Mucosa of descending colon (tissue), 3 donors: ENCODE measurements around the gene SNRPD1. TPM values are rescaled to one million over a fixed set of nuclear protein-coding genes. Genes with fewer than 3 reads are reported as not detected.
"Not testable (repeated sequence)": the region's sequence is repeated elsewhere in the genome, so short reads cannot be mapped to it uniquely, and the experiment has no call there.

ENCODE experiments used
- ATAC-seq: fragments of 200-7000 bp; cut with Tn5 transposase; one replicate; pipeline ENCODE4 v1.9.1; 2020; ENCODE audit warnings: mild to moderate bottlenecking, moderate library complexity
- DNase-seq, 3 donors: peaks; one replicate each; pipeline ENCODE4 v3.0.0-alpha.2; 2020
- H3K36me3 ChIP-seq: fragments of 200-600 bp; one replicate; pipeline ENCODE4 v1.8.0; 2021; ENCODE audit warnings: low read depth, mild to moderate bottlenecking
- H3K4me1 ChIP-seq: fragments of 200-600 bp; one replicate; pipeline ENCODE4 v1.8.0; 2021; ENCODE audit warnings: low read depth, mild to moderate bottlenecking
- H3K4me3 ChIP-seq: fragments of 200-600 bp; one replicate; pipeline ENCODE4 v1.8.0; 2021; ENCODE audit warnings: mild to moderate bottlenecking
- H3K9me3 ChIP-seq: fragments of 200-600 bp; one replicate; pipeline ENCODE4 v1.8.0; 2021; ENCODE audit warnings: mild to moderate bottlenecking
- intact Hi-C, 2 donors: fragments of 100-400 bp; cut with DNase I in 1 of 2; cut with micrococcal nuclease in 1 of 2; formaldehyde crosslinking; loops; one replicate each; pipeline versions ENCODE4 v1.11.0 to v1.11.1; 2022; cut with DNase I, micrococcal nuclease
- total RNA-seq, 3 donors: library from RNA; stranded (reverse); fragmentation: NEBNext Ultra II Directional in 2 of 3; extraction: Animal tissue kit (Norgen Biotek cat#: 25700) in 2 of 3; gene quantifications; one replicate each; pipeline versions ENCODE4 v1.2.1 to v1.2.4, GENCODE V29; 2021 to 2023
- TF ChIP-seq, protein P1 (sequence below): fragments of 200-600 bp; IDR thresholded peaks from one replicate; pipeline ENCODE4 v1.8.0; 2022; ENCODE audit warnings: antibody characterized with exemption, mild to moderate bottlenecking
- donor health status: DM: no; HTN: no; CAD: no; lungs with moderate emphysema.
- donor health status: DM: no; HTN: no; CAD: no.
- donor health status: DM: no; HTN: yes; CAD: no.

SNRPD1 gene
- total RNA-seq, 3 donors from 2014 or later = 29.5 to 42.2 (median 32.2) TPM

DNA sequence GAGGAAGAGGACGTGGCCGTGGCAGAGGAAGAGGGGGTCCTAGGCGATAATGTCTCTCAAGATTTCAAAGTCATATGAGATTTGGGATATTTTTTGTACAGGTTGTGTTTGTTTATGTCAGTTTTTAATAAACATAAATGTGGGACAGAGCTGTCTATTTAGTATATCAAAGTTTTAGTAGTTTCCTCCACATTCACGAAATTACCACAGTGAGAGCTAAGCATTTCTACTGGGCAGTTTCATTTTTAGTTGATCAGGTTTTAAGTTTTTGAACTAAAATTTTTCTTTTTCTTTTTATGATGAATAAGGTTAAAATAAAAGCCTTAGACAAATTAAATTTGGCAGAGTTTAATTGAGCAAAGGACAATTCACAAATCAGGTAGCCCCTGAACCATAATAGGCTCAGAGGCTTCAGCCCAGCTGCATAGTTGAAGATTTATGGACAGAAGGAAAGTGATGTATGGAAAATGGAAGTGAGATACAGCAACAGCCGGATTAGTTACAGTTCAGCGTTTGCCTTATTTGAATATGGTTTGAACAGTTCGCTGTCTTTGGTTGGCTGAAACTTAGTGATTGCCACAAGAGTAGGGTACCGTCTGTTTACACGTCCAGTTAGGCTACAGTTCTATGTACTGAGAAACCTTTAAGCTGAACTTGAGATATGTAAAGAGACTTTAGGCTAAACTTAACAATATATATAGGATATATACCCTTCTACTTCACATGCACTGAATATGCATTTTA, 17.1 kb downstream of the SNRPD1 start:
- intact Hi-C loops = no loop called here
- Histone ChIP-seq H3K4me3 (no peak overlapping the region), H3K36me3 (peaks cover 3% of the 10 kb centered on the region), H3K4me1 (no peaks in the 10 kb centered on the region), H3K9me3 (no peaks in the 10 kb centered on the region)
- DNase-seq (no peak), ATAC-seq (peak; percentile 22)
- TF ChIP-seq, protein P1, sequence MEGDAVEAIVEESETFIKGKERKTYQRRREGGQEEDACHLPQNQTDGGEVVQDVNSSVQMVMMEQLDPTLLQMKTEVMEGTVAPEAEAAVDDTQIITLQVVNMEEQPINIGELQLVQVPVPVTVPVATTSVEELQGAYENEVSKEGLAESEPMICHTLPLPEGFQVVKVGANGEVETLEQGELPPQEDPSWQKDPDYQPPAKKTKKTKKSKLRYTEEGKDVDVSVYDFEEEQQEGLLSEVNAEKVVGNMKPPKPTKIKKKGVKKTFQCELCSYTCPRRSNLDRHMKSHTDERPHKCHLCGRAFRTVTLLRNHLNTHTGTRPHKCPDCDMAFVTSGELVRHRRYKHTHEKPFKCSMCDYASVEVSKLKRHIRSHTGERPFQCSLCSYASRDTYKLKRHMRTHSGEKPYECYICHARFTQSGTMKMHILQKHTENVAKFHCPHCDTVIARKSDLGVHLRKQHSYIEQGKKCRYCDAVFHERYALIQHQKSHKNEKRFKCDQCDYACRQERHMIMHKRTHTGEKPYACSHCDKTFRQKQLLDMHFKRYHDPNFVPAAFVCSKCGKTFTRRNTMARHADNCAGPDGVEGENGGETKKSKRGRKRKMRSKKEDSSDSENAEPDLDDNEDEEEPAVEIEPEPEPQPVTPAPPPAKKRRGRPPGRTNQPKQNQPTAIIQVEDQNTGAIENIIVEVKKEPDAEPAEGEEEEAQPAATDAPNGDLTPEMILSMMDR = no peak

DNA sequence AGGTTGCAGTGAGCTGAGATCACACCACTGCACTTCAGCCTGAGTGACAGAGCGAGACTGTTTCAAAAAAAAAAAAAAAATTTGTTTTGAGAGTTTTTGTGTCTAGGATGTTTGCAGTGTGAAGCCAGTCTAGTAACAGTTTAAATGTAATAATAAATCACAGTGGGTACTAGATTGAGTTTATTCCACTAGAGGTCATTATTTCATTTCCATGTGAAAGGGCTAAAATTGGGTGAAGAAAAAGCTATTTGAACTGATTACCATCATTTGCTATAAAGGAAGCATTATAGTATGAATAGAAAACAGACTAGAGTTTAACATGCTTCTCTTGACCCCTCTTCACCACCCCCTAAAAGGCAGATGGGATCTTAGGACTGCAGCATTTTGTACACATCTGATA, 20.3 kb downstream of the SNRPD1 start:
- Histone ChIP-seq H3K9me3 (no peaks in the 10 kb centered on the region), H3K4me3 (no peak overlapping the region), H3K36me3 (no peaks in the 10 kb centered on the region), H3K4me1 (no peaks in the 10 kb centered on the region)
- TF ChIP-seq, protein P1 = no peak
- intact Hi-C loops = no loop called here
- ATAC-seq (no peak), DNase-seq (no peak)

DNA sequence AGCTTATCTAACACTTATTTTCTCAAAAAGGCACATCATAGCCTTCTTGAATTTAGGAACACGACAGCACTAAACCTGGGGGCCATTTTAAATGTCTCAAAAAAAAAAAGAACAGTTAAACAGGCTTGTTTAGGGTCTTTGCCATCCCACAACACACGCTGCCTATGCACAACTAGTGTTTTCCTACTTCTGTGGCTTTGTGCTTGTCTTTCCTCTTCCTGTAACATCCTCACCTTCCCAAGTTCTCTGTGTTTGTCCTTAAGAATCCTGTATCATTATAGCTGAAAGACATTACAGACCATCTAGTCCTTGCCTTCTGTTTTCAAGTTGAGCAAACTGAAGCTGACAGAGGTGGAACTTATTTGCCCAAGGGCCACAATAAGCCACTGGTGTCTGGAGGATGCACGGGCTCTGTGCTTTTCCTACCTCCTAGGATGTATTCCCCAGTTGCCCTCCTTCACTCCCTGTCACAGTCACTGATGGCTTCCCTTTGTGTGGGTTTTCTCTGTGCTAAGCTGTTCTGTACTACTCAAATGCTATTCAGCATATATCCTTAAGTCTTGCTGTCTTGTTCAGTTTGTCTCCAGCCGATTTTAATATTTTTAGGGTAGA, 22.6 kb downstream of the SNRPD1 start:
- TF ChIP-seq, protein P1 = no peak
- no peak for ATAC-seq
- Histone ChIP-seq H3K4me3 (no peak overlapping the region), H3K36me3 (no peaks in the 10 kb centered on the region), H3K4me1 (peaks cover 5% of the 10 kb centered on the region), H3K9me3 (no peaks in the 10 kb centered on the region)
- intact Hi-C loops = no loop called here
- DNase-seq = no peak

DNA sequence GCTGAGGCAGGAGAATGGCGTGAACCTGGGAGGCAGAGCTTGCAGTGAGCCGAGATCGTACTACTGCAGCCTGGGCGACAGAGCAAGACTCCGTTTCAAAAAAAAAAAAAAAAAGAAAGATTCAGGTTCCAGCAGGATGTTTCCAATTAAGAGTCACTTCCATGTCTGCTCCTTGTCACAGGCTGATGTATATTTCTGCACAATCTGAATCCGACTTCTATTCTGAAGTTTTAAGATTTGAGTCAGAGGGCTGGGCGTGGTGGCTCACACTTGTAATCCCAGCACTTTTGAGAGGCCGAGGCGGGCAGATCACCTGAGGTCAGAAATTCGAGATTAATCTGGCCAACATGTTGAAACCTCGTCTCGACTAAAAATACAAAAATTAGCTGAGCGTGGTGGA, 24.7 kb downstream of the SNRPD1 start:
- ATAC-seq (no peak), DNase-seq (no peak)
- no peak overlapping the region for H3K4me3 ChIP-seq
- peaks cover 5% of the 10 kb centered on the region for H3K4me1 ChIP-seq
- H3K36me3 ChIP-seq = no peaks in the 10 kb centered on the region
- H3K9me3 ChIP-seq = no peaks in the 10 kb centered on the region
- intact Hi-C loops = no loop called here
- TF ChIP-seq, protein P1 = no peak

DNA sequence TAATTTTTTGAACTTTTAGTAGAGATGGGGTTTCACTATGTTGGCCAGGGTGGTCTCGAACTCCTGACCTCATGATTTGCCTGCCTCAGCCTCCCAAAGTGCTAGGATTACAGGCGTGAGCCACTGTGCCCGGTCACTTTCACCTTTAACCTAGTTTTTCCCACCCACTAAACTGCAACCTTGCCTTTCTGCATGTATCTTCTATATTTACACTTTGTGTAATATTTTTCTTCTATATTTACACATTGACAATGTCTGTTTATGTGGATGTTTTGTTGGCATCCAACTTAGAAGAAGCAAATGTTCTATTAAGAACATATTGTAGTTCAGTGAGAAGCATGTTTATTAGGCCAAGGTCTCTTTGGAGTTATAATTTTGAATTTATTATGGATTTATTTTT, 26.7 kb downstream of the SNRPD1 start:
- H3K36me3 ChIP-seq = no peaks in the 10 kb centered on the region
- no peaks in the 10 kb centered on the region for H3K9me3 ChIP-seq
- no peak overlapping the region for H3K4me3 ChIP-seq
- intact Hi-C loops = no loop called here
- TF ChIP-seq, protein P1 = no peak
- H3K4me1 ChIP-seq = peaks cover 5% of the 10 kb centered on the region
- ATAC-seq (no peak), DNase-seq (no peak)

DNA sequence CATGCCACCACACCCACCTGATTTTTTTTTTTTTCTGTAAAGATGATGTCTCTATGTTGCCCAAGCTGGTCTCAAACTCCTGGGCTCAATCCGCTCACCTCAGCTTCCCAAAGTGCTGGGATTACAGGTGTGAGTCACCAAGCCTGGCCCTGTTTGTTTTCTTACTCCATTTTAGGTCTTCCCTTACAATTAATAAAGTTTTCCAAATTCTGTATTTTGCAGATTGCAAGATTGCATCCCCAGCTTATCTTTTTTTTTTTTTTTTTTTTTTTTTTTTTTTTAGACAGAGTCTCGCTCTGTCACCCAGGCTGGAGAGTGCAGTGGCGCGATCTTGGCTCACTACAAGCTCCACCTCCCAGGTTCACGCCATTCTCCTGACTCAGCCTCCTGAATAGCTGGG, 28.3 kb downstream of the SNRPD1 start:
- DNase-seq, intact Hi-C loops, H3K36me3 ChIP-seq, H3K4me3 ChIP-seq, H3K4me1 ChIP-seq, ATAC-seq, H3K9me3 ChIP-seq: not testable (repeated sequence)
